Measurements from ENCODE around the gene MAMSTR. TPM values are rescaled to one million over a fixed set of nuclear protein-coding genes. Genes with fewer than 3 reads are reported as not detected.

Gene MAMSTR
- total and polyA plus RNA-seq, 9 of the 15 experiments (the other 6 are each of a cell fraction or from before 2014, with no cell fraction given): 0.08 to 1.00 (median 0.40) TPM; not detected in 1

DNA sequence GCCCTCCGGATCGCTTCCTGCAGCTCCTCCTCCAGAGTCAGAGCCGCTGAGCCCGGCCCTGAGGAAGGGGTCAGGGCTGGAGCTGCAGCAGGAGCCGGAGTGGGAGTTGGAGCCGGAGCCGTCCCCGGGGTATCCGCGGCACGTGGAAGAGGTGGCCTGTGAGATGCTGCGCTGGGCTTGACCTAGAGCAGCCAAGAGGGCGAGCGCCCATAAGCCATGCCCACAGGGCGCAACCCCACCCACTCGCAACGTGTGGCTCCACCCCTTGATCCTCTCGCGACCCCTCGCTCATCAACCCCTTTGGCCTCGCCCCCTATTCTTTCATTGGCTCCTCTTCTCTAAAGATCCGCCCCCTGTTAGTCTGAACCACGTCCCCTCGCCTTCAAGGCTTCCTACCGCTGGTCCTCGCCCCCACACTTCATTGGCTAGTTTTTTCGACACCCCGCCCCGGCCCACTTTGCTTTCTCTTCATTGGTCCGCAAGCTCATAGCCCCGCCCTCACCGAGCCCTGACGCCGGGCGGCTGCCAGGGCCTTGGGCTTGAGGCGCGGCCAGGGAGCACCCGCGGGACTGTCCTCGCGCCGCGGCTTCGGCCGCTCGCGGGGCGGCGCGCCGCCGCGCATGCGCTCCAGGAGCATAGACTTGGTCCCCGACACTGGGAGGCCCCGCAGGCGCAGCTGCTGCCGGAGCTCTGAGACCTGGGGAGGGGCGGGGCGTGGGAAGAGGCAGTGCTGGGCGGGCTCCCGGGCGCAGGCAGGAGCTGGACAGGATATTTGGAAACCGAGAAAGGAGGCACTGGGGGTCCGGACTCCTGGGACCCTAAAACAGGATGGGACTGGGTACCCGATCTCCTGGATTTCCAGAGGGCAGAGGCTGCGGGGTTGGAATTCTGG is 5.4 kb downstream of the MAMSTR start (continued):
- TF ChIP-seq, protein P1, sequence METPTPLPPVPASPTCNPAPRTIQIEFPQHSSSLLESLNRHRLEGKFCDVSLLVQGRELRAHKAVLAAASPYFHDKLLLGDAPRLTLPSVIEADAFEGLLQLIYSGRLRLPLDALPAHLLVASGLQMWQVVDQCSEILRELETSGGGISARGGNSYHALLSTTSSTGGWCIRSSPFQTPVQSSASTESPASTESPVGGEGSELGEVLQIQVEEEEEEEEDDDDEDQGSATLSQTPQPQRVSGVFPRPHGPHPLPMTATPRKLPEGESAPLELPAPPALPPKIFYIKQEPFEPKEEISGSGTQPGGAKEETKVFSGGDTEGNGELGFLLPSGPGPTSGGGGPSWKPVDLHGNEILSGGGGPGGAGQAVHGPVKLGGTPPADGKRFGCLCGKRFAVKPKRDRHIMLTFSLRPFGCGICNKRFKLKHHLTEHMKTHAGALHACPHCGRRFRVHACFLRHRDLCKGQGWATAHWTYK (CRISPR knock-in tag; IDR thresholded peaks at IDR 0.05): no peak
- TF ChIP-seq TCF7 (IDR thresholded peaks at IDR 0.05; ENCODE audit: borderline replicate concordance): no peak
- 0 out of 2 replicates have a peak, but pooled peaks have one; percentile 3 for TF ChIP-seq JUN (IDR thresholded peaks at IDR 0.05; ENCODE audit: borderline replicate concordance, low read depth, low read length)
- TF ChIP-seq JUN (CRISPR knock-in tag; IDR thresholded peaks at IDR 0.05; ENCODE audit: borderline replicate concordance): no peak
- no peak for TF ChIP-seq PREB (CRISPR knock-in tag; IDR thresholded peaks at IDR 0.05)
- TF ChIP-seq ZNF41 (CRISPR knock-in tag; conservative IDR thresholded peaks at IDR 0.05): no peak
- peak; percentile 27 for TF ChIP-seq POLR2B (IDR thresholded peaks at IDR 0.05; ENCODE audit: low read depth, partially characterized antibody)
- TF ChIP-seq ZNF699 (CRISPR knock-in tag; IDR thresholded peaks at IDR 0.05; ENCODE audit: insufficient replicate concordance): no peak
- TF ChIP-seq SAFB (IDR thresholded peaks at IDR 0.05; ENCODE audit: borderline replicate concordance, low read depth, low read length): peak; percentile 69; the same call in 1 of the 2 replicates
- TF ChIP-seq, protein P2, sequence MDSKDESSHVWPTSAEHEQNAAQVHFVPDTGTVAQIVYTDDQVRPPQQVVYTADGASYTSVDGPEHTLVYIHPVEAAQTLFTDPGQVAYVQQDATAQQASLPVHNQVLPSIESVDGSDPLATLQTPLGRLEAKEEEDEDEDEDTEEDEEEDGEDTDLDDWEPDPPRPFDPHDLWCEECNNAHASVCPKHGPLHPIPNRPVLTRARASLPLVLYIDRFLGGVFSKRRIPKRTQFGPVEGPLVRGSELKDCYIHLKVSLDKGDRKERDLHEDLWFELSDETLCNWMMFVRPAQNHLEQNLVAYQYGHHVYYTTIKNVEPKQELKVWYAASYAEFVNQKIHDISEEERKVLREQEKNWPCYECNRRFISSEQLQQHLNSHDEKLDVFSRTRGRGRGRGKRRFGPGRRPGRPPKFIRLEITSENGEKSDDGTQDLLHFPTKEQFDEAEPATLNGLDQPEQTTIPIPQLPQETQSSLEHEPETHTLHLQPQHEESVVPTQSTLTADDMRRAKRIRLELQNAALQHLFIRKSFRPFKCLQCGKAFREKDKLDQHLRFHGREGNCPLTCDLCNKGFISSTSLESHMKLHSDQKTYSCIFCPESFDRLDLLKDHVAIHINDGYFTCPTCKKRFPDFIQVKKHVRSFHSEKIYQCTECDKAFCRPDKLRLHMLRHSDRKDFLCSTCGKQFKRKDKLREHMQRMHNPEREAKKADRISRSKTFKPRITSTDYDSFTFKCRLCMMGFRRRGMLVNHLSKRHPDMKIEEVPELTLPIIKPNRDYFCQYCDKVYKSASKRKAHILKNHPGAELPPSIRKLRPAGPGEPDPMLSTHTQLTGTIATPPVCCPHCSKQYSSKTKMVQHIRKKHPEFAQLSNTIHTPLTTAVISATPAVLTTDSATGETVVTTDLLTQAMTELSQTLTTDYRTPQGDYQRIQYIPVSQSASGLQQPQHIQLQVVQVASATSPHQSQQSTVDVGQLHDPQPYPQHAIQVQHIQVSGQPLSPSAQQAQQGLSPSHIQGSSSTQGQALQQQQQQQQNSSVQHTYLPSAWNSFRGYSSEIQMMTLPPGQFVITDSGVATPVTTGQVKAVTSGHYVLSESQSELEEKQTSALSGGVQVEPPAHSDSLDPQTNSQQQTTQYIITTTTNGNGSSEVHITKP (IDR thresholded peaks at IDR 0.05; ENCODE audit: partially characterized antibody): peak; percentile 71
- peak; percentile 63; the same call in 1 of the 2 replicates for TF ChIP-seq ARID3B (CRISPR knock-in tag; IDR thresholded peaks at IDR 0.05; ENCODE audit: borderline replicate concordance)
- TF ChIP-seq, protein P3, sequence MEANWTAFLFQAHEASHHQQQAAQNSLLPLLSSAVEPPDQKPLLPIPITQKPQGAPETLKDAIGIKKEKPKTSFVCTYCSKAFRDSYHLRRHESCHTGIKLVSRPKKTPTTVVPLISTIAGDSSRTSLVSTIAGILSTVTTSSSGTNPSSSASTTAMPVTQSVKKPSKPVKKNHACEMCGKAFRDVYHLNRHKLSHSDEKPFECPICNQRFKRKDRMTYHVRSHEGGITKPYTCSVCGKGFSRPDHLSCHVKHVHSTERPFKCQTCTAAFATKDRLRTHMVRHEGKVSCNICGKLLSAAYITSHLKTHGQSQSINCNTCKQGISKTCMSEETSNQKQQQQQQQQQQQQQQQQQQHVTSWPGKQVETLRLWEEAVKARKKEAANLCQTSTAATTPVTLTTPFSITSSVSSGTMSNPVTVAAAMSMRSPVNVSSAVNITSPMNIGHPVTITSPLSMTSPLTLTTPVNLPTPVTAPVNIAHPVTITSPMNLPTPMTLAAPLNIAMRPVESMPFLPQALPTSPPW (CRISPR knock-in tag; IDR thresholded peaks at IDR 0.05): peak; percentile 80
- no peak for TF ChIP-seq BCL6 (CRISPR knock-in tag; IDR thresholded peaks at IDR 0.05)
- TF ChIP-seq CEBPG (CRISPR knock-in tag; IDR thresholded peaks at IDR 0.05): peak; percentile 40; the same call in 1 of the 2 replicates
- no peak for TF ChIP-seq CEBPG (tag; conservative IDR thresholded peaks at IDR 0.05 in 1 of 2, IDR thresholded peaks at IDR 0.05 in 1 of 2)
- peak; percentile 64; the same call in 1 of the 2 replicates for TF ChIP-seq GATAD2A (IDR thresholded peaks at IDR 0.05)
- 0 out of 2 replicates have a peak, but pooled peaks have one; percentile 73 for TF ChIP-seq HDGF (IDR thresholded peaks at IDR 0.05)

All from K562 (cell line).